Measurements from ENCODE around the gene PITPNM3.

The PITPNM3 gene

GRCh38 chr17:6435968-6436367 is 120.4 kb downstream of the PITPNM3 start:
- DNase-seq: peak; percentile 51 to 56

- no peak for DNase-seq
Measured at GRCh38 chr17:6435051-6435450, 121.3 kb downstream of the PITPNM3 start, which contains the start of gene AIPL1. Gene AIPL1 (minus strand): TSS chr17:6435121. CDS start chr17:6435104, 17 bp downstream.

GRCh38 chr17:6430769-6431168 is 125.6 kb downstream of the PITPNM3 start:
- no peak for DNase-seq

- no peak for DNase-seq
Measured at GRCh38 chr17:6429266-6429665, 127.1 kb downstream of the PITPNM3 start.

- no peak for DNase-seq
Measured at GRCh38 chr17:6428207-6428965, 128.0 kb downstream of the PITPNM3 start.

GRCh38 chr17:6427279-6427781 is 129.0 kb downstream of the PITPNM3 start:
- DNase-seq: peak; percentile 11 to 26

GRCh38 chr17:6426356-6427101 is 129.8 kb downstream of the PITPNM3 start:
- DNase-seq: no peak

GRCh38 chr17:6425407-6425806 is 130.9 kb downstream of the PITPNM3 start:
- no peak for DNase-seq

- DNase-seq: no peak
Measured at GRCh38 chr17:6423931-6424330, 132.4 kb downstream of the PITPNM3 start.

- no peak for DNase-seq
Measured at GRCh38 chr17:6422654-6423241, 133.6 kb downstream of the PITPNM3 start.

- DNase-seq: peak; percentile 59 to 73
Measured at GRCh38 chr17:6421700-6422604, 134.4 kb downstream of the PITPNM3 start.

- peak in 1 of 2 experiments; percentile 21 for DNase-seq
Measured at GRCh38 chr17:6420173-6420641, 136.1 kb downstream of the PITPNM3 start.

GRCh38 chr17:6415616-6416015 is 140.7 kb downstream of the PITPNM3 start:
- no peak for DNase-seq

GRCh38 chr17:6413065-6413464 is 143.3 kb downstream of the PITPNM3 start:
- DNase-seq: no peak

- no peak for DNase-seq
Measured at GRCh38 chr17:6408735-6409134, 147.6 kb downstream of the PITPNM3 start.

- DNase-seq: no peak
Measured at GRCh38 chr17:6408276-6408675, 148.1 kb downstream of the PITPNM3 start.

- DNase-seq: no peak
Measured at GRCh38 chr17:6402258-6402657, 154.1 kb downstream of the PITPNM3 start.

Data from stimulated activated CD4-positive, alpha-beta T cell treated with anti-CD3 and anti-CD28 coated beads, Interleukin-4, amount 100 ng/mL, for 4 hours (primary cell).